ENCODE results near the gene KLHL2. TPM values are rescaled to one million over a fixed set of nuclear protein-coding genes. Genes with fewer than 3 reads are reported as not detected.
A peak's percentile ranks its signal among the peaks of the same experiment; 100 is the strongest.

KLHL2 gene
- polyA plus RNA-seq, 3 donors, result 6.9 to 22.6 (median 11.1) TPM

- H3K36me3 Mint-ChIP-seq, result peaks cover 53 to 73% of the 10 kb centered on the region in 2 donors
- Histone ChIP-seq H3K4me2 (replicated peaks; ENCODE audit: extremely low read depth, low read length, poor library complexity, severe bottlenecking) (peak overlapping the region; percentile 51), H3K9ac (ENCODE audit: insufficient read depth, low read length, poor library complexity, severe bottlenecking) (no peak overlapping the region), H3K27me3 (ENCODE audit: control insufficient read depth in 2 of 2, insufficient read depth in 2 of 2, low read length in 2 of 2) (no peaks in the 10 kb centered on the region), H3K36me3 (replicated peaks in 1 of 2; ENCODE audit: control insufficient read depth in 1 of 2, insufficient read depth in 2 of 2, low read length in 2 of 2) (peaks cover 23 to 65% of the 10 kb centered on the region in 2 donors), H3K4me1 (ENCODE audit: control insufficient read depth in 1 of 2, insufficient read depth in 2 of 2, low read length in 2 of 2) (peaks cover 12 to 19% of the 10 kb centered on the region in 2 donors), H3K4me3 (replicated peaks in 1 of 3; ENCODE audit: low read depth in 2 of 3, low read length in 3 of 3) (no peak overlapping the region), H3K27ac (ENCODE audit: low read depth in 1 of 2, low read length in 2 of 2) (peak overlapping the region in 1 of 2 donors; percentile 80), H2AFZ (ENCODE audit: insufficient read depth, low read depth, low read length, poor library complexity, severe bottlenecking) (no peak overlapping the region), H3K9me3 (replicated peaks in 1 of 2; ENCODE audit: control insufficient read depth in 1 of 2, insufficient read depth in 1 of 2, low read length in 2 of 2) (no peaks in the 10 kb centered on the region), H4K20me1 (ENCODE audit: insufficient read depth, low read length) (no peaks in the 10 kb centered on the region), H3K79me2 (ENCODE audit: insufficient read depth, low read length) (peaks cover 15% of the 10 kb centered on the region)
- intact Hi-C loops (cut with micrococcal nuclease), result no loop called here
- peaks cover 0 to 1% (median 0%) of the 10 kb centered on the region in 3 donors for H3K27me3 Mint-ChIP-seq (ENCODE audit: low read depth in 3 of 3)
- DNase-seq, result no peak
- WGBS (ENCODE audit: insufficient coverage), result 100% methylated on average over 2 of the region's 2 CpGs
- H3K9me3 Mint-ChIP-seq, result peaks cover 0 to 2% (median 0%) of the 10 kb centered on the region in 7 donors
- peaks cover 16% of the 10 kb centered on the region for H3K4me1 Mint-ChIP-seq
- H3K27ac Mint-ChIP-seq, result peak overlapping the region; percentile 78 to 95 (median 92)
- H3K4me3 Mint-ChIP-seq, result no peak overlapping the region
- no peak for TF ChIP-seq CTCF (IDR thresholded peaks at IDR 0.05)
Measured at GRCh38 chr4:165308606-165309005, 101.2 kb downstream of the KLHL2 start.

- Histone ChIP-seq H3K9ac (ENCODE audit: insufficient read depth, low read length, poor library complexity, severe bottlenecking) (no peak overlapping the region), H3K79me2 (ENCODE audit: insufficient read depth, low read length) (peaks cover 15% of the 10 kb centered on the region), H3K4me2 (replicated peaks; ENCODE audit: extremely low read depth, low read length, poor library complexity, severe bottlenecking) (no peak overlapping the region), H3K36me3 (replicated peaks in 1 of 2; ENCODE audit: control insufficient read depth in 1 of 2, insufficient read depth in 2 of 2, low read length in 2 of 2) (peaks cover 23 to 67% of the 10 kb centered on the region in 2 donors), H3K9me3 (replicated peaks in 1 of 2; ENCODE audit: control insufficient read depth in 1 of 2, insufficient read depth in 1 of 2, low read length in 2 of 2) (no peaks in the 10 kb centered on the region), H3K4me3 (replicated peaks in 1 of 3; ENCODE audit: low read depth in 2 of 3, low read length in 3 of 3) (no peak overlapping the region), H3K27me3 (ENCODE audit: control insufficient read depth in 2 of 2, insufficient read depth in 2 of 2, low read length in 2 of 2) (no peaks in the 10 kb centered on the region), H3K4me1 (ENCODE audit: control insufficient read depth in 1 of 2, insufficient read depth in 2 of 2, low read length in 2 of 2) (peaks cover 12 to 24% of the 10 kb centered on the region in 2 donors), H3K27ac (ENCODE audit: low read depth in 1 of 2, low read length in 2 of 2) (no peak overlapping the region), H2AFZ (ENCODE audit: insufficient read depth, low read depth, low read length, poor library complexity, severe bottlenecking) (no peak overlapping the region), H4K20me1 (ENCODE audit: insufficient read depth, low read length) (no peaks in the 10 kb centered on the region)
- Mint-ChIP-seq H3K9me3 (peaks cover 0 to 2% (median 0%) of the 10 kb centered on the region in 7 donors), H3K4me1 (peaks cover 20% of the 10 kb centered on the region), H3K36me3 (peaks cover 53 to 67% of the 10 kb centered on the region in 2 donors), H3K27me3 (ENCODE audit: low read depth in 3 of 3) (peaks cover 0 to 1% (median 0%) of the 10 kb centered on the region in 3 donors), H3K27ac (peak overlapping the region in 1 of 7 donors; percentile 46), H3K4me3 (no peak overlapping the region)
- DNase-seq, result no peak
- no peak for TF ChIP-seq CTCF (IDR thresholded peaks at IDR 0.05)
- intact Hi-C loops (cut with micrococcal nuclease), result no loop called here
- no CpG with 5 or more reads among the region's 4 CpGs for WGBS (ENCODE audit: insufficient coverage)
Measured at GRCh38 chr4:165309456-165309855, 102.1 kb downstream of the KLHL2 start.
